Measurements from ENCODE around the gene LHFPL6.
A peak's percentile ranks its signal among the peaks of the same experiment; 100 is the strongest.

The LHFPL6 gene

DNA sequence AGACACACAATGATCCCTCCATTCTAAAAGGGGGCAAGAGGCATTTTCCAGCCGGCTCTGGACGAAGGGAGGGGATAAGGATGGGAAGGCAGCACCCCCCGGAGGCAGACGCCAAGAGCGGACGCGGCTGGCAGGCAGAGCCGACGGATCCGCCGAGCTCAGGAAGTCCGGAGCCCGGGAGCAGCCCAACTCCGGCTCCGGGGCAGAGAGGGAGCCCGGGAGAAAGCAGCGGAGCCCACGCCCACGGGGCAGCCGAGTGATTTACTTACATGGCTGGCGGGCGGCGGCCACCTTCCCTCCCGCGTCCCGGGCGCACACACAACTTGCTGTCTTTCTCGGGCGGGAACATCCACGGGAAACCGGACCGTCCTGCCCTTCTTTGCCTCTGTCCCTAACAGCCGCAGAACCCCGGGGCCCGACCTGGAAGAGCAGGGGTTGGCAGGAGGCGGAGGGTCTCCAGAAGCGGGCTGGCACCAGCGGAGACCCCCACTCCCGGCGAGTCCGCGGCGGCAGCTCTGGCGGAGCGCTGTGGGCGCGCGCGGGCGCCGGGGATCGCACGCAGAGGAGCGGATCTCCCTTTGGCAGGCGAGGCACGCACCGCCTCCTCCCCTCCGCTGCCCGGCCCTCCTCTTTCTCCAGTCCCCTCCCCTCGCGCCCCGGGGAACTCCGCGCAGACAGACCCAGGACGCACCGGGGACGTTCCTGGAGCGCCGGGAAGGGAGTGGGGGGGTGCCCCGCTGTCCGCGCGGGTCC, at the start of gene LHFPL6:
Gene LHFPL6, minus strand, starts transcription at position 580 of the 753 bp plus-strand sequence.
- peak; percentile 73 for DNase-seq

- no peak for DNase-seq
Measured at GRCh38 chr13:39646122-39646521, 43.1 kb upstream of the LHFPL6 start.

DNA sequence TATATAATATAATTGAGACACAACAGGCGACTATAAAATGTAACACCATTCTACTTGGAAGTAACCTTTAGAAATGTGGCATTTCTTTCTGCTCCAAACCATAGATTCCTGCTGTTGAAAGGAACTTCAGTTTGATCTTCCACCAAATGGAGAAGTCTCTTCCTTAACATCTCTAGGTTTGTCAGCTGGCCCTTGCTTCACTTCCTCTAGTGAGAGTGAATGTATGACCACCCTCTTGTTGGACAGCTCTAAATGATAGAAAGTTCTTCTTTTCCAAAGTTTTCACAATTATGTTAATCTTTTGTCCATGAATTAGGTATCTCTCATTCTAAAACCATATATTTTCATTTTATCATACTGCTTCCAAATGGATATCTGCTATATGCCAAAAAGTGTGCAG, 38.7 kb upstream of the LHFPL6 start:
- no peak for DNase-seq

DNA sequence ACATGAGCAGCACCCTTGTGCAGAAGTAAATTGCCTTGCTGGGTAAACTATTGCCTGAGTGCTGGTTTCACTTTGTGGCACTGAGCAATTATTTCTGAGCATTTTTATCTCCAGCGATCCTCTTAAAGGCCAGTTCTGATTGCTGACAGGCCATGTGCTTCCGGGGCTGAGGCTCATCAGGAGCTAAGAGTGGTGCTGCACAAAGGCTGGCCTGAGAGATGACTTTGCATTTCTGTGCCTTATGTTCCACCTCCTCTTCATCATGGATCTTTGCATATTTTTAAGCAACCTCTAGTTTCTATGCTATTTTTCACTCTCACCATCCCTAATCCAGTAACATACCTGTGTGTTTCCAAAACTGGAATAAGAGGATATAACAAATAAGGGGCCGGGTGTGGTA, 34.9 kb upstream of the LHFPL6 start:
- no peak for DNase-seq

DNA sequence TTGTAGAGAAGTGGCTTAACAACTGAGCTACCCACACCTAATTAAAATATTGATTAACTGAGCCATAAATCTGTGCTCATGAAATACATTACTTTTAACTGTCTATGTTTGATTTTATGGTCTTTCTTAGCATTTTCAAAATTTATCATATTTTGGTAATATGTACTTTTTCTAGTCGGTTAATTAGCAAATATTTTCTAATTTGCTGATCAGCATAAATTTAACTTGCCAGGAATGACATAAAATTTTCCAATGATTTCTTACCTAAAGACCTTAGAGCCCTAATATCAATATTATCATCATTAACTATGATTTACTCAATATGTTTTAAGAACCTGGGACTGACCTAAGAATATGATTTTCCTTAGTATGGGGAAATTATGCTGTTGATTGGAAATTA, 32.6 kb upstream of the LHFPL6 start:
- no peak for DNase-seq

DNA sequence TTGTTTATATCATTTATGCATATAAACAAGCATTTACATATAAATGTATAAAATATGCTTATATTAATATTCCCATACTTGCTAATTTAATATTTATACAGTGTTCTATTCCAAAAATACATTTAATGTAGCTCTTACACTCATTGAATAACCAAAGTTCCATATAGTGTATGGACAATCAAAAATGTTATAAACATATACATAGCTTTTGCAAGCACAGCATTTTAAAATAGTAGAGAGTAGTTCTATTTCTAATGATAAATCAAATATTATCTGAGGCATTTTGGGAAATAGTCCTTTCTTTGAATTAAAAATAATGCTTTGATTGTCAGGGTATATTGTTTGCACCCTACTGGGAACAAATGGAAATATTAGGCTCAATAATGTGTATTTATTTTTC, 30.0 kb upstream of the LHFPL6 start:
- no peak for DNase-seq

DNA sequence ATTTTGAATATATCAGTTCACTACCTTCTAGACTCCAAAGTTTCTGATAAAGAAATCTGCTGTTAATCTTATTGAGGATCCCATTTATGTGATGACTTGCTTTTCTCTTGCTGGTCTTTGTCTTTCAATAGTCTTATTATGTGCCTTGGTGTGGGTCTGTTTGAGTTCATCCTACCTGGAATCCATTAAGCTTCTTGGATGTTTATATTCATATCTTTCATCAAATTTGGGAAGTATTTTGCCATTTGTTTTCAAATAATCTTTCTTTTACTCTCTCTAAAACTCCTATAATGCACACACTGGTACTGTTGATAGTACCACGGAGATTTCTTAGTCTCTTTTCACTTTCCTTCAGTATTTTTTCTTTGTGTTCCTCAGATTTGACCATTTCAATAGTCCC, 28.3 kb upstream of the LHFPL6 start:
- no peak for DNase-seq

- no peak for DNase-seq
Measured at GRCh38 chr13:39623466-39623865, 20.5 kb upstream of the LHFPL6 start.

DNA sequence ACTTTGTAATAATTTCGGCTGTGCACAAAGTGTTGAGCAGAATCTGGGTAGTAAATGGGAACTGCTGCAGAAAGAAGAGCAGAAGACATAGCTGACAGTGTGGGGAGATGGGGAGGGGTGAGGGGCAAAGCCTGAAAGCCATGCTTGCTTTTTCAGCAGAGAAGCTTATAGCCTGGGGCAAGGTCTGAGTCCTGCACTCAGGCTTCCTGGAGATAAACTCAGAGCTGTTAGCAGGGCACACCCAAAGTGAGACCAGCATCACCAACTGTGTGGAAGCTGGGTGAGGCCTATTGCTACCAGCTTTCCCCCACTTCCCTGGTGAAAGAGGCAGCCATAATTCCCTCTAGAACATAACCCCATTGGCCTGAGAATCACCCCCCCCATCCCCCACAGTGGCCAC, 15.6 kb upstream of the LHFPL6 start:
- no peak for DNase-seq

- DNase-seq: peak; percentile 79
Measured at GRCh38 chr13:39616087-39616694, 13.2 kb upstream of the LHFPL6 start.

- peak; percentile 85 for DNase-seq
Measured at GRCh38 chr13:39612023-39612637, 9.1 kb upstream of the LHFPL6 start.

- DNase-seq: no peak
Measured at GRCh38 chr13:39607876-39608275, 4.9 kb upstream of the LHFPL6 start.

DNA sequence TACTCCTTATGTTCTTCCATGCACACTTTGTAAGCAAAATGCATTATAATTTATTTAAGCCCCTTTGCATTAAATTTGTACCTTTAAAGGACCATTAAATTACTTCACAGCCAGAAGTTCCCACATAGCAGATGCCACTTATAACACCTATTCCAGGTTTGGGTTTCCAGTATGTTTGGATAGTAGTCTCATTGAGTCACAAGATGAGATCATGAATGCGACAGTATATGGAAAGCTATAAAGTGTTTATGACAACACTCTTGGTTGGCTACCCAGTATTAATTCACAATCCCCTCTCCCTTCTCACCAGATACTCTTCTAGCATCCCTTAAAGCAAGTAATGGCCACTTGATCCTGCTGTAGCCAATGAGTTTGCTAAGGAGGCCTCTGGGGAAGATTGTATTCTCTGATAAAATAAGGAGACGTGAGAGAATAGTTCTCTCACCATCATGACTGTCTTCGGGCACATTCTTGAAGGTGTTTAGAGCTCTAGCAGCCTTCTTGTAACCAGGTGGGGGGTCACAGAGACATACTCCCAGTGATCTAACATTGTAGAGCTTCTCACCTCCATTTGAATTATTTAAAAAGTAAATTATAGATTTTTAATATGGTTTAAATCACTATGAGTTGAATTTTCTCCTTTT, 2.8 kb upstream of the LHFPL6 start:
- DNase-seq: no peak

DNA sequence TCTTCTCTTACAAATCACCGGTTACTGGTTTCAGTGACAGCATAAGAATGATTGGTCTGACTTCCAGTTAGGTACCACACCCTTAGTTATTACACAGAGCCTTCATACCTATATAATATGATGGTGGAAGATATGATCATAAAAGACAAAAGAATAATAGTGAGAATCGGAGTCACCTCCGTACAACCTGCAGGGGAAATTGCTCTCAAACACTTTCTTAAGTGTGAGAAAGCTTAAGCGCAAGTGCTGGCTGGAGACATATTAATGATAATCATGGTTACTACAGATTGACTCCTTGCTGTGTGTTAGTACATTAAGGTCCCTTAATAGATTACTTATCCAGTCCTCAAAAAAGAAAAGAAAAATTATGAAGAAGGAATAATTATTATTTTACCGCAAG, 1.8 kb upstream of the LHFPL6 start:
- no peak for DNase-seq

DNA sequence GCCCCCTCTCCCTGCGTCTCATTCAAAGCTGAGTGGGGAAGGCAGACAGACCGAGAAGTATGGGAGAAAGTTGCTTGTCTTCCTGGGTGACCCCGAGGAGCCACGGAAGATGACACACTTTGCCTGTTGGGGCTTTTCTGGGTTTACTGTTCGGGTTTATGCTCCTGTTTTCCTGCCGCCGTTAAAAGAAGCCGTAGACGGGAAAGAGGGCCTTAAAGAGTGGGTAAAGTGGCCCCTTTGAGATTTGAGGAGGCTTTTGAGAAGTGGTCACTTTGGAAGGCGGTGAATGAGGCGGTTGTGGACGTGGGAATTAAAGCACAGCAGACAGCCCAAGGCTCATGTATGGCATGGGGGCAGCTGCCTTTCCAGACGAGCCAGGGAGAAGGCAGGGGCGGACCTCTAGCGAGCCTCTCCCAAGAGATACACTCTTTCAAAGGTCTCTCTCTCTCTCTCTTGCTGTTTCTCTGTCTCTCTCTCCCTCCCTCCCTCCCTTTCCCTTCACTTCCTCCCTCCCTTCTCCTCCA, 493 bp upstream of the LHFPL6 start:
- DNase-seq: peak; percentile 45

DNA sequence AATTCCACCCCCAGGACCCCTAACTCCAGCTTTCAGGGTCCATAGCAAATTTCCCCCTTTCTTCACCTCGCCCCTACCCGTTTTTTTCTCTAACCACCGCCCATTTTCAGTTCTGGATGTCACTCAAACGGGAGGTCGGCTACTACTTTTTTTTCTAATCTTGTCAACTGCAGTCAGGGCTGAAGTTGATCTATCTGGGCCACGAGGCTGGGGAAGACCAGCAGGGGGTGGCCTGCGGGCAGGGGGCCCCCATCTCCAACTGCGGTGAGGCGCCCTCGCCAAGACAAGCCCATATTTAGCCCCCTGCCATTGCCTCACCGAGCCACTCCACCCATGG, 748 bp downstream of the LHFPL6 start:
- DNase-seq: no peak

DNA sequence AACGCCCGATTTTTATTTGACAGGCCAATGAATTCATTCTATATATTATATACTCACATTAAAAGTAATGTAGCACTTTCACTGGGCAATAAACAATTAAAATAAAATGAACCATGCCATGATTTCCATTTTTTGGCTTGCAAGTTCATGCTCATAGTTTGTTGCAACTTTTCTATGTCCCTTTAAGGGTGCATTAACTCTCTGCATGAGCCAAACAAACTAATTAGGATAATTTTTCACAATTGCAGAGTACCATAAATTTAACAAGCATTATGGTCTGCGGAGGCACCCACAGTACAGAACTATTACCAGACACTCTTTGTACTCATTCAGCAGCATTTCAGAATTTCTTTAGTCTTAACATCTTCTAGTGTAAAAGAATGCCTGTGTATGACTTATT, 1.4 kb downstream of the LHFPL6 start:
- DNase-seq: no peak

DNA sequence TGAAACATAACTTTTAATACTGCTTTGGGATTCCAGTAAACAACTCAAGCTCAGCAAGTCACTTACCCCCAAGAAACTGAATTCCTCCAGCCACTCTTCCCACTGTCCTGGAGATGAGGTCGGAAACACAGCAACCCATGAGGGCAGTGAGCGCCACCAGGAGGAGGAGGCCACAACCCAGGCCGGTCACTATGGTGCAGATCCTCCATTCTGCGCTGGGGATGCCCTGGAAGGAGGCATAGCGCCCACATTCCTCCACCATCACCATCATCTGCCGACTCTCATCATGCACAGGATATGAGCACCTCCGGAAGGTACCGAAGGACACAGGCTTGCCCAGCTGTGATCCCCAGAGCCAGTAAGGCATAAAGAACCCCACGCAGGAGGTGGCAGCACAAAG, 2.2 kb downstream of the LHFPL6 start:
- DNase-seq: no peak

DNA sequence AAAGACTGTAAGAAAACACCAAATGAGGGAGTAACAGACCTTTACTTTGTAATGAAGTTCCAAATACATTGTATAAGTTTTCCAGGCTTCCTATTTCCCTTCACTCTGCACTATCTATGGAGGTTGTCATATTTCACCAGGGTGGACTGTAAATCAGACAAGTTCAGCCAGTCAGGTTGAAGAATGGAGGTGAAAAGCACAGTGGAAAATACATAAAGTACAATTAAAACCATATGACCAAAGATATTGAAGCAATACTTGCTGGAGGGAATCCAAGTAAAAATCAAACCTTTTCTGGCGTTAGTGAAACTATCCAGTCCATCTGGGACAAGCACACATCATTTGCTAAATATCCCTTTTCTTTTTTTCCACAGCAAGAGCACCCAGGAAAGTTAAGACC, 3.2 kb downstream of the LHFPL6 start:
- DNase-seq: no peak

GRCh38 chr13:39599012-39599411, 4.0 kb downstream of the LHFPL6 start:
- DNase-seq: no peak

- DNase-seq: no peak
Measured at GRCh38 chr13:39597838-39598237, 5.2 kb downstream of the LHFPL6 start.

DNA sequence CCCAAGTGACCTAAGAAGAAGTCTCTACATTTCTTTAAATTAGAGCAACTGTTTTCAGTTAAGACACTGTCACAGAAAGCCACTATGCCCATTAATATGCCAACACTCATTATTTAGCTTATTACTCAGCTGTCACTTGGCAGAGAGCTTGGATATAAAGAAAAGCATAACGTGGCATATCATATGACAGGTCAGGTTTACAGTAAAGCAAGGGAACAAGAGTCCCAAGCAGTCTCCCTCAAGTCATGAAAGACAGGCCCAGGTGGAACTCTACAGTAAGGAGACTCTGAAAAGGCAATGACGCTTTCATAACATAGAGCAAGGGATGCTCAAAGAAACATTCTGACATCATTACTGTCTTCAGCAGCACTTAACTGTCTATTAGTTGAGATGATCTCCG, 6.3 kb downstream of the LHFPL6 start:
- DNase-seq: no peak

- DNase-seq: no peak
Measured at GRCh38 chr13:39596176-39596575, 6.8 kb downstream of the LHFPL6 start.
